ENCODE measurements around the gene ANK3. TPM values are rescaled to one million over a fixed set of nuclear protein-coding genes. Genes with fewer than 3 reads are reported as not detected.

The ANK3 gene
- total and polyA plus RNA-seq, 8 donors = 3.3 to 28.5 (median 17.3) TPM

- Histone ChIP-seq H3K27me3 (no peaks in the 10 kb centered on the region), H3K27ac (no peak overlapping the region), H3K4me3 (no peak overlapping the region), H3K36me3 (no peaks in the 10 kb centered on the region), H3K9me3 (no peaks in the 10 kb centered on the region), H3K4me1 (no peaks in the 10 kb centered on the region)
- FAIRE-seq (no peak), DNase-seq (no peak), ATAC-seq (no peak)
- intact Hi-C loops (cut with DNase I) = no loop called here
- 84 to 97% methylated on average over 1 of the region's 1 CpG for WGBS, 2 donors
- TF ChIP-seq CTCF (IDR thresholded peaks at IDR 0.05) = no peak
These were observed 202.0 kb downstream of the ANK3 start for GRCh38 chr10:60187691-60188090.

GRCh38 chr10:60186315-60187071 is 203.2 kb downstream of the ANK3 start:
- TF ChIP-seq CTCF (IDR thresholded peaks at IDR 0.05) = no peak
- Histone ChIP-seq H3K27me3 (no peaks in the 10 kb centered on the region), H3K4me1 (no peaks in the 10 kb centered on the region), H3K4me3 (no peak overlapping the region), H3K9me3 (no peaks in the 10 kb centered on the region), H3K36me3 (no peaks in the 10 kb centered on the region), H3K27ac (no peak overlapping the region)
- intact Hi-C loops (cut with DNase I) = no loop called here
- ATAC-seq (peak in 3 of 4 donors; percentile 69 to 92 (median 81)), FAIRE-seq (no peak), DNase-seq (peak in 3 of 6 donors; percentile 29 to 36 (median 33))
- WGBS, 2 donors = 59 to 66% methylated on average over 14 of the region's 14 CpGs

GRCh38 chr10:60185421-60185820 is 204.3 kb downstream of the ANK3 start:
- H3K36me3 ChIP-seq = no peaks in the 10 kb centered on the region
- H3K9me3 ChIP-seq = no peaks in the 10 kb centered on the region
- ATAC-seq (peak in 1 of 4 donors; percentile 63), DNase-seq (no peak), FAIRE-seq (no peak)
- intact Hi-C loops (cut with DNase I) = no loop called here
- WGBS, 2 donors = 14 to 17% methylated on average over 1 of the region's 1 CpG
- no peaks in the 10 kb centered on the region for H3K4me1 ChIP-seq
- H3K27ac ChIP-seq = no peak overlapping the region
- TF ChIP-seq CTCF (IDR thresholded peaks at IDR 0.05) = no peak
- no peak overlapping the region for H3K4me3 ChIP-seq
- no peaks in the 10 kb centered on the region for H3K27me3 ChIP-seq

- no peak overlapping the region for H3K4me3 ChIP-seq
- H3K27ac ChIP-seq = no peak overlapping the region
- DNase-seq = no peak
- no peaks in the 10 kb centered on the region for H3K9me3 ChIP-seq
- H3K36me3 ChIP-seq = no peaks in the 10 kb centered on the region
- no peaks in the 10 kb centered on the region for H3K4me1 ChIP-seq
- no peak for TF ChIP-seq CTCF (IDR thresholded peaks at IDR 0.05)
- 74 to 86% methylated on average over 1 of the region's 1 CpG for WGBS, 2 donors
- H3K27me3 ChIP-seq = no peaks in the 10 kb centered on the region
- FAIRE-seq = no peak
- ATAC-seq = no peak
- intact Hi-C loops (cut with DNase I) = no loop called here
These were observed 207.0 kb downstream of the ANK3 start for GRCh38 chr10:60182691-60183090.

GRCh38 chr10:60176925-60177324 is 212.8 kb downstream of the ANK3 start:
- no peaks in the 10 kb centered on the region for H3K36me3 ChIP-seq
- no peaks in the 10 kb centered on the region for H3K4me1 ChIP-seq
- H3K4me3 ChIP-seq = no peak overlapping the region
- no peaks in the 10 kb centered on the region for H3K9me3 ChIP-seq
- intact Hi-C loops (cut with DNase I) = no loop called here
- no peaks in the 10 kb centered on the region for H3K27me3 ChIP-seq
- ATAC-seq = peak in 1 of 4 donors; percentile 46
- WGBS, 2 donors = 66 to 87% methylated on average over 3 of the region's 3 CpGs
- no peak overlapping the region for H3K27ac ChIP-seq
- DNase-seq = no peak
- no peak for TF ChIP-seq CTCF (IDR thresholded peaks at IDR 0.05)
- FAIRE-seq = no peak

Data from pancreas (tissue), 10 donors.